Fibroblast of peridontal ligament (primary cell): Measurements from ENCODE around the gene PHLPP2.

ENCODE experiments used
- DNase-seq: peaks from one replicate; pipeline ENCODE4 v3.0.0-alpha.2; 2010; ENCODE audit errors: extremely low read depth

Gene PHLPP2

GRCh38 chr16:71724320-71724751, at the start of gene PHLPP2:
Gene PHLPP2, minus strand, starts transcription at chr16:71724701. Its CDS starts 9,906 bp downstream, at chr16:71714795.
- peak; percentile 13 for DNase-seq

DNA sequence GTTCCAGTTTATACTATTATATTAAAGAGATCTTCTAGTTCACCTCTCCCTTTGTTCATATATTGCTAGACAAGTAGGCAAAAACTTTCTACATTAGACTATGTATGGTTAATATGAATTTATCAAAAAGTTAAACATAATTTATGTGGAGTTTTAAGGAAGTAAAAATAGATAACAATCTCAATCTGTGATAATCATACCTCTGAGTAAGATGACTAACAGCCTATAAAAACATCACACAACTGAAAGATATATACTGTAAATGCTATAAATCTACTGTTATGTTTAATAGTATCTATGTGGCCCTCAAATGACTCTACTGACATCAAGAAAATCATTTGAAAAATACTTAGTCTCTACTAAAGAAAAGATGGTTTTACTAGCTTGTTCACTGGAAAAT, 47.1 kb upstream of the PHLPP2 start:
- no peak for DNase-seq

DNA sequence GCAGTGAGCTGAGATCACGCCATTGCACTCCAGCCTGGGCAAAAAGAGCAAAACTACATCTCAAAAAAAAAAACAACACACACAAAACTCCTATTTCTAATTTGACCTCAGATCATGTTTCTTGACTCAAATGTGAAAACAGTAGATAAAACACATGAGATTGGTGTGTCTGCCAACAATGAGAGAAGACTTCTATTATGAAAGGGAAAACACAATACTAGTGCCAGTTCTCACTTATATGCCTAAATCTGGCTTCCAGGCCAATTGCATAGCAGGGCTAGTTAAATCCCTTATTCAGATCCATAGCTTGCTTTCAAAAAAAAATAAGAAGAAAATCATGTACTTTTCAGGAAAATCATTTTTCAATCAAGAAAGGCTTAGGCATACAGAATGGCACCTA, 44.7 kb upstream of the PHLPP2 start:
- DNase-seq: no peak

DNA sequence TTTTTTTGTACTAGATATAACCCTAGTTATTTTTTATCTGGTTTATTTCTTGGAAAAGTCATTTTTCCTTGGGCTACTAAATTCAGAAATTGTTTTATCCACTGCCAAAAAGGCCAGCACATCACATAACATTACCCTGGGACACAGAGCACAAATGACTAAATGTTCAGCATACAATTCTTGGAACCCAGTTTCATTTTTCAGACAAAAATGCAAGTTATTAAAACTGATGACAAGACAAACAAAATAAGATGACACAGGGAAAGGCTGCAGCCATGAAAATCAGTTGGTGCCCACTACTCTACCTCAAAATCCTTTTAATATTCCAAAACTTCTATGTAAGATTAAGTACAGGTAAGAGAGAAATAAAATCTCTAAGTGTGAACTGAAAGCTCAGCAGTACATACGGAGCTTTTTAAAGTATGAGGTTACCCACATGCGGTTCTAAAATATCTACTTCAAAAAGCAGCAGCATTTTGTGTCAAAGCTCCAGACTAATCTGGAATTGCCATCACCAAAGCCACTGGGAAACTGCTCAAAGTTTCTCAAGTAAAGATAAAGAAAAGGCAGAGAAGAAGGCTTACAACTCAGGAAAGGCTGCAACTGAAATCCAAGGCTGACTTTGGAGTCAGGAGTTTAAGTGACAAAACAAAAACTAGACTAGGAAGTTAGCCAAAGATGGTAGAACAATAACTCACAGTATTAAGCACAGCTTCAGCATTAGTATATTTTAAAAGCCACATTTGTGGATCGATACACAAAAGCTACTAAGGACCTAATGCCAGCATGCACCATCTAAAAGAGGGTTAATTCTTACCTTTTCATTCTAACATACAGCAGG, 42.8 kb upstream of the PHLPP2 start:
- DNase-seq: no peak

- no peak for DNase-seq
Measured at GRCh38 chr16:71762186-71762585, 37.7 kb upstream of the PHLPP2 start.

DNA sequence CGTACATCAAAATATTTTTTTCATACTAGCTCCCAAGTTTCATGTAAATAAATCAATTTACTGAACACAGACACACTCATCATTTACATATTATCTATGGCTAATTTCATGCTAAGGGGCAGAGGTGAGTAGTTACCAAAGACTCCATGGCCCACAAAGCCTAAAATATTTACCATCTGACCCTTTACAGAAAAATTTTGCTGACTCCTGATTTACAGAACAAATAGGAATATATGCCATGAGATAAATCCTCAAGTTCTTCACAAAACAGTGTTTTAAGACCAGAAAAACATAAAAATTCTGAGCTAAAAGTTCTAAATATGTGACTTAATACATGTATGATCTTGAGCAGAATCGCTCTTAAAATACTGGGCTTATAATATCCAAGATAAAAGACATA, 36.6 kb upstream of the PHLPP2 start:
- DNase-seq: no peak

- no peak for DNase-seq
Measured at GRCh38 chr16:71758293-71758760, 33.8 kb upstream of the PHLPP2 start.

GRCh38 chr16:71754652-71755051, 30.2 kb upstream of the PHLPP2 start:
- no peak for DNase-seq

DNA sequence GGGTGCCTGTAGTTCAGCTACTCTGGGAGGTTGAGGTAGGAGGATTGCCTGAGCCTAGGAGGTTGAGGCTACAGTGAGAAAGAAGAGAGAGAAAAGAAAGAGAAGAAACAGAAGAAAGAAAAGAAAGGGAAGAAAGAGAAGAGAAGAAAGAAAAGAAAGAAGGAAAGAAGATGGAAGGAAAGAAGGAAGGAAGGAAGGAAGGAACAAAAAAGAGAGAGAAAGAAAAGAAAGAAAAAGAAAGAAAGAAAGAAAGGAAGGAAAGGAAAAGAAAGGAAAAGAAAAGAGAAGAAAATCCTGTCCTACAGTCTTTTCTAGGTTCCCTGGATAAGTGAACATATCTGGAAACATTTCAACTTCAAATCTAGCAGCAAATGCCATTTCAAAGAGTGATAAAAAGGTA, 29.6 kb upstream of the PHLPP2 start:
- DNase-seq: no peak

DNA sequence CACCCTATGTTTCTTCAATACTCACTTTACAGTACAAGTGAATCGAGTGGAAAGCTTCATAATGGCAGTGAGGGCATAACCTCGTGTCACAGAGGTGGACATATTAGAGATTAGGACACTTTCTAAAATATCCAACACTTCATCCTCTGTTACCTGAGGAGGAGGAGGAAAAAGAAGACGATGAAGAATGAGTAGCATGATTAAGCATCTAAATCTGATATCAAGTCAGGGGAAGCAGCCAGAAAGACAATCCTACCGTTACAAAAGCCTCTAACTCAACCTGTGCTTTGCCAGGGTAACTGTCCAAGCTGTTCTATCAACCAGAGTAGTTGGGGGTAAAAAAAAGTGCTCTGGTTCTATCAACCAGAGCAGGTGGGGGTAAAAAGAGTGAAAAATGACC, 23.7 kb upstream of the PHLPP2 start:
- no peak for DNase-seq

DNA sequence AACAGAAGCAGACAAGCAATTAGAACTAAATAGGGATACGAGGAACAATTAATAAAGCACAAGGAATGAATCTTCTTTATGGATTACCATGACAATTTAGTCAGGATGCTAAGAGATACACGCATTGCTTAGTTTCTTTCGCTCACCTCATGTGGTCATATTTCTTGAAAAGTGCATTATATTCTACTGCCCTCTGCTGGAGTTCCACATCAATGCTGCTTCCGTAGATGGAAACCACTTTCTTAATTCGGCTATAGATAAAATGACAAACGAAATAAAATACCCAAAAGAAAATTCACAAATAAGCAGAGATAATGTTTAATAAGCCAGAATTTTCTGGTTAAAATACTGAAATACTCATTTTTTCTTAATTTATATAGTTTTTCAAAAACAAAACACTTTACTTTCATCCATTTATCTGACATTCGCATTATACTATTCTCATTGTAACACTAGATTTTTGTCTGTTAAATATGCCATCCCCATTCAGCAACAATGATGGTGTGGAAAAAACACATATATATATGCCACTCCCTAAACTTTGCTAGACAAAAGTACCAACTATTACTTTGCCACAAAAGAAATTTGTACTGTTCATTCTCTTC, 22.0 kb upstream of the PHLPP2 start:
- DNase-seq: peak; percentile 68

GRCh38 chr16:71738855-71739254, 14.4 kb upstream of the PHLPP2 start:
- DNase-seq: no peak

- DNase-seq: no peak
Measured at GRCh38 chr16:71737501-71737900, 13.0 kb upstream of the PHLPP2 start.

GRCh38 chr16:71734511-71734910, 10.0 kb upstream of the PHLPP2 start:
- DNase-seq: no peak

- no peak for DNase-seq
Measured at GRCh38 chr16:71732587-71732986, 8.1 kb upstream of the PHLPP2 start.

- no peak for DNase-seq
Measured at GRCh38 chr16:71727551-71728324, 3.2 kb upstream of the PHLPP2 start.

DNA sequence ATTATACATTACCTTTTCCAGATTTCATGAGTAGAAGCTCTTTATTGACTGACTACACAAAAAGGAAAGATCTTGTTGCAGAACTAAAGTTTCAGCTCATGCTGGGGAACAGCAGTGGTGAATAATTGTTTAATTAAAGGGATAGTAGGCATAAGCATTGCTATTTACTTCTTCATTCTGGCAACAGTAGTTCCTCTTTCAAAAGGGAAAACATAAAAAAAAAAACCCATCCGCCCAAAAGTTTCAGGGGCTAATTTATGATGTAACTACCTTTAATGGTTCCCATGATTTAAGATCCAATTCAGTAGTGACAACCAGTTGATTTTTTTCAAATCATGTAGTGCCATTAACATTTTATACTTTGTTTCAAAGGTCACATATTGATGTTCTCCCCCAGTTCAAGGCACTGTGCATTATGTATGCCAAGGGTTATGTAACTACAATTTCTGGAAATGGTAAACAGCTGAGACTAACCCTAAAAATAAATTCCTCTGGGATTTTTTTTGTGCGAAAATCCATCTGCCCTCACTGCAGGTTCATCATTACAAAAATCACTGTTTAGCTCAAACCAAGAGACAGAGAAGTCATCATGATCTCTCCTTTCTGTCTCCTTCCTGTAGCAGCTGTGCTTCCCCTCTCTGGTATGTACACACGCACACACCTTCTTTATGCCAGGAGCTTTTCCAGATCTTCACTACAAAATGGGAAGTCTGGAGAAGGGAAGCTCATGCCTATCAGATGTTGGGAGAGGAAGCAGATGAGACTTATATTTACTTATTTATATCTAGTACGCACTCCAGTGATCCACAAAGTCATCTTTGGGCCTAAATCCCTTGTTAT, 2.2 kb upstream of the PHLPP2 start:
- DNase-seq: no peak

DNA sequence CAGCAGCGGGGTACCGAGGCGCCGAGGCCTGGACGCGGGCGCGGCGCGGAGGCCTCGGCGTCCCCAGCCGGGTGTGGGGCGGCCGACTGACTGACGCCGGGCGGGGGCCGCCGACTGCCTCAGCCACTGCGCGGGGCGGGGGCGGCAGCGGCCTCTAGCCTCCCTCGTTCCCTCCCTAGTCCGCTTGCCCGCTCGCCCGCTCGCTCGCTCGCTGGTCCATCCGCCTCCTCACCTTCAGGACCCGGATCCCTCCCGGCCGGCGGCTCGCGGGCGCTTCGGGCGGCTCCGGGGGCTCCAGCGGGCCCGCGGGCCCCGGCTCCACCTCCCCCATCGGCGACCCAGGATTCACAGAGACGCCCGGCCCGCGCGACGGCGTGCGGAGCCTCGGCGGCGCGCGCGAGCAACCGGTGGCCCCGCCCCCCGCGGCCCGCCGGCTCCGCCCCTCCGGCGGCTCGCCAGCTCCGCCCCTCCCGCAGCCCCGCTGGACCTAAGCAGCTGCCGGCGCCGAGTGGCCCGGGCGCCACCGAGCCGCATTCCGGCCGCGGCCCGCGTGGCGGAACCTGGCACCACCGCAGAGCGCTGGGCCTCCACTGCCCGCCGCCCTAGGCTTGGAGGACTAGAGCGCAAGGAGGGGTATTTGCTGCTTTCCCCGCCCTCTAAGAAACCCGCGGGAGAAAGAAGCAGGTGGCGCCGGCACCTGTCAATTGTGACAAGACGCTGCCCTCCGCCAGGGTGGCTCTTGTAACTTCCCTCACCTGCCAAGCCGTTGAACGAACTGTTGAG, 773 bp downstream of the PHLPP2 start:
- DNase-seq: peak; percentile 30

DNA sequence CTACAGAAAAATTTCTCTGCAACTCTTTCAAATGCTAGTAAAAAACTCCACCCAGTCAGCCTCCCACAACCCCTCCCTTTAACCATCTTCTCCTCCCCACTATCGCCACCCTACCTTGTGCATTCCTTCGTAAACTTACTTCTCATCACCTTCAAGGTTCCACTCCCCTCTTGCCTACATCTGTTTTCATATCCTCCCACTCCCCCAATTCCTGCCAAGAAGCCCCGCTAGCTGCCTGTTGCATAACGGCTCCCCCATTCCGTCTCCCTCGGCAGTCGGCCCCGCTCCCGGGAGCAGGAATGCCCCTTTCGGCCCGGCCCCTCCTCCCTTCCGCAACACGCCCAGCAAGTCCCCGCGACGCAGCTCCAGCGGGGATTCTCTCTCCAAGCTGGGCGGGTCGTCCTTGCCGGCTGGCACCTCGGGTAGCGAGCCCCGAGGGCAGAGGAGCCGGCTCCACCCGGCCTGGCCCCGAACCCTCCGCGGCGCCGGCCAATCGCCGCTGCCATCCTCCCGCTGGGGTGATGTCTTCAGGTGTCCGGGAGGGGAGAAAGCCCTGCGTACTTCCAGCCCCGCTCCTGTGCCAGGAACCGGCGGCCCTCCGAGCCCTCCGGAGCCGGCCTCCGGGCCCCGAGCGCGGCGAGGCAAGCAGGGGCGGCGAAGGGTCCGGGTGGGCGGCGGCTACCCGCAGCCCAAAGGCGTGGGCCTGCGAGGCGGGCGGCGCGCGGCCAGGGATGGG, 1.5 kb downstream of the PHLPP2 start:
- peak; percentile 37 for DNase-seq
